Astrocyte of the spinal cord (primary cell): ENCODE data around the gene UNKL.

Source experiments
- DNase-seq: peaks from one replicate; pipeline ENCODE4 v3.0.0; 2011; ENCODE audit warnings: low read depth, low spot score
- H3K4me3 ChIP-seq: 2 replicates; pipeline ENCODE4 v1.5.1; 2011; ENCODE audit warnings: low read depth, mild to moderate bottlenecking, low read length, moderate library complexity
- in situ Hi-C: cut with HindIII; loops from 2 replicates; pipeline ENCODE4 v1.10.0; 2017; ENCODE audit warnings: low sequenced_read_pairs
- TF ChIP-seq, protein P1 (sequence below): IDR thresholded peaks from 2 replicates; pipeline ENCODE4 v1.5.1; 2012; ENCODE audit warnings: low read depth, mild to moderate bottlenecking, low read length, inconsistent platforms

The UNKL gene

DNA sequence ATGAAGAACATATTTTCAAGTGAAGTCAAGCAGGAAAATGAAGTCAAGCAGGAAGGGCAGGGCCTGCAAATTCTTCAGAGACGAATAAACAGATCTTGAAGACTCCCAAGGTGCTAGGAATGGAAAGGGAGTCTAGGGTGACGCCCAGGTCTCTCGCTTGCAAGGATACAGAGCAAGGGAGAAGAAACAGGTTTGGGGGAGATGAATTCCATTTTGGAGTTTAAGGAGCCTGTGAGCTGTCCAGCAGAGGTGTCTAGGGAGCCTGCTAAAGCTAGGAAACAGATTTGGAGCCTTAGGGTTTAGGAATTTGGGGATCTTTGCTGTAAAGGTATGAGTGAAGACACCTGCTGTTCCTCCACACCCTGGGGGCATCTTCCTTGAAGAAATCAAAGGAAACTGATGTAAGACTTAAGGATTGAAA lies 2.0 kb upstream of the UNKL start:
- H3K4me3 ChIP-seq = no peak overlapping the region
- DNase-seq = no peak
- in situ Hi-C loops = no loop called here
- TF ChIP-seq, protein P1, sequence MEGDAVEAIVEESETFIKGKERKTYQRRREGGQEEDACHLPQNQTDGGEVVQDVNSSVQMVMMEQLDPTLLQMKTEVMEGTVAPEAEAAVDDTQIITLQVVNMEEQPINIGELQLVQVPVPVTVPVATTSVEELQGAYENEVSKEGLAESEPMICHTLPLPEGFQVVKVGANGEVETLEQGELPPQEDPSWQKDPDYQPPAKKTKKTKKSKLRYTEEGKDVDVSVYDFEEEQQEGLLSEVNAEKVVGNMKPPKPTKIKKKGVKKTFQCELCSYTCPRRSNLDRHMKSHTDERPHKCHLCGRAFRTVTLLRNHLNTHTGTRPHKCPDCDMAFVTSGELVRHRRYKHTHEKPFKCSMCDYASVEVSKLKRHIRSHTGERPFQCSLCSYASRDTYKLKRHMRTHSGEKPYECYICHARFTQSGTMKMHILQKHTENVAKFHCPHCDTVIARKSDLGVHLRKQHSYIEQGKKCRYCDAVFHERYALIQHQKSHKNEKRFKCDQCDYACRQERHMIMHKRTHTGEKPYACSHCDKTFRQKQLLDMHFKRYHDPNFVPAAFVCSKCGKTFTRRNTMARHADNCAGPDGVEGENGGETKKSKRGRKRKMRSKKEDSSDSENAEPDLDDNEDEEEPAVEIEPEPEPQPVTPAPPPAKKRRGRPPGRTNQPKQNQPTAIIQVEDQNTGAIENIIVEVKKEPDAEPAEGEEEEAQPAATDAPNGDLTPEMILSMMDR = no peak

DNA sequence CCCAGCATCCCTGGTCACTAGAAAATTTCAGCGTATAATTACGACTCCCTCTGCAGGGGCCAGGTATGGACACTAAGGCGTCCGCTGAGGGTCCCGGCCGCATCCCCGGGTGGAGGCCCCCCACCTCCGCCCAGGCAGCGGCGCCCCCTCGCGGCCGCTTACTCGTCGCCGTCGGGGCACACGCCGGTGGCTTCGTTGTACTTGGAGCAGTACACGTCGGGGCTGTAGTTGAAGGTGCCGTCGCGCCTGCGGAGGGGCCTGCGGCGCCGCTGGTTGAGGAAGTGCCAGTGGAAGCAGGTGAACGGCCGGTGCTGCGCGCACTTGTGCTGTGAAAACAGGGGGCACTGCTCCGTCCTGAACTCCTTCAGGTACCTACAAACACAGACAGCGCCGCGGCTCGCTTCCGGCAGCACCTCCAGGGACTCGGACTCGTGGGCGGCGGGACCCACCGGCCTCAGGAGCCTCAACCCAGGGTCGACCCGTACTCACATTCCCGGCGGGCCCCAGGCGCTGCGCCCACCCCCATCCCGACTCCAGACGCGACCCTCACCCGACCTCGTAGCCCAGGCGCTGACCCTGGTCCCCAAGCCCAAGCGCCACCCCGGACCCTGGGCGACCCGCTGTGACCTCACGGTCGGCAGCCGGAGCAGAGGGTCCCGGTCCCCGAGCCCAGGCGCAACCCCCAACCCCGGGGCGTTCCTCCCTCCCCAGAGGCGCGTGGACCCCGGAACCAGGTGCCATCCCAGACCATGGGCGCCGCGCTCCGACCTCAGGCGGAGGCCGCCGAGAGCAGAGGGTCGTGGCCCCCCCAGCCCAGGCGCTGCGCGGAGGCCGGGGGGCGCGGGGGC lies 596 bp downstream of the UNKL start:
- in situ Hi-C loops = no loop called here
- TF ChIP-seq, protein P1 = peak; percentile 59
- H3K4me3 ChIP-seq = peak overlapping the region; percentile 72
- DNase-seq = peak; percentile 38

DNA sequence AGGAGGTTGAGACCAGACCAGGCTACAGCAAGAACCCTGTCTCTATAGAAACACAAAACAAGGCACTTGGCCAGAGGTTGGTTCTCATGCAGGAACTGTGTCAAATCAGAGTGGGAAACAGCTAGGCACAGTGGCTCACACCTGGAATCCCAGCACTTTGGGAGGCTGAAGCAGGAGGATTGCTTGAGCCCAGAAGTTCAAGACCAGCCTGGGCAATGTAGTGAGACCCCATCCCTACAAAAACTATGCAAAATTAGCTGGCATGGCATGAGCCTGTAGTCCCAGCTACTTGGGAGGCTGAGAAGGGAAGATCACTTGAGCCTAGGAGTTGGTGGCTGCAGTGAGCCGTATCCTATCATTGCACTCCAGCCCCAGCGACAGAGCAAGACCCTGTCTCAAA lies 1.7 kb downstream of the UNKL start:
- in situ Hi-C loops = no loop called here
- DNase-seq = no peak
- TF ChIP-seq, protein P1 = no peak
- no peak overlapping the region for H3K4me3 ChIP-seq

DNA sequence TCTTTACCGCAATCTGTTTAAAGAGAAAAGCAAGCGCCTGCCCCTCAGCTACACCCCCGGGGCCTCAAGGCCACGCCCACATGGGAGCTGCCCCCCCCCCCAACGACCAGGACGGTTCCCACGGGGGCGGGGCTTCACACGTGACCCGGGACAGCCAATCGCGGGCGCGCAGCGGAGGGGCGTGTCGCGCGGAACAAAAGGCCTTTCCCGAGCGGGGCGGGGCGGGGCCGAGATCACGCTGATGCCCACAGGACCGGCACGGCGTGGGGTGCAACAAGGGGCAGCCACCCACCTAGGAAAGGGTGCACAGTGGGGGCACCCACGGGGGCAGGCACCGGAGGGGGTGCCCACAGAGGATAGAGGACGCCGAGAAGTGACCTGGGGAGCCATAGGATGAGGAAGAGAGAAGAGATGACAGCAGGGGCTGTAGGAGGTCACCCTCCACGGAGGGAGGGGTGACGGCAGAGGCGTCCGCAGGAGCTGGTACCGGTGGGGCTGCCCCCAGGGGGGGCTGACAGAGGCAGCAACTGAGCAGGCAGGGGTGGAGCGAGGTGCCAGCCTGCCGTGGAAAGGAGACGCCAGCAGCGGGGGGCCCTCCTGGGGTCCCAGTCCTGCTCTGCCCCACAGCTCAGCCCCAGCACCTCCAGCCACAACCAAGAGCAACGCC lies 6.2 kb downstream of the UNKL start:
- in situ Hi-C loops = no loop called here
- peak overlapping the region; percentile 59 for H3K4me3 ChIP-seq
- TF ChIP-seq, protein P1 = no peak
- DNase-seq = peak; percentile 88

DNA sequence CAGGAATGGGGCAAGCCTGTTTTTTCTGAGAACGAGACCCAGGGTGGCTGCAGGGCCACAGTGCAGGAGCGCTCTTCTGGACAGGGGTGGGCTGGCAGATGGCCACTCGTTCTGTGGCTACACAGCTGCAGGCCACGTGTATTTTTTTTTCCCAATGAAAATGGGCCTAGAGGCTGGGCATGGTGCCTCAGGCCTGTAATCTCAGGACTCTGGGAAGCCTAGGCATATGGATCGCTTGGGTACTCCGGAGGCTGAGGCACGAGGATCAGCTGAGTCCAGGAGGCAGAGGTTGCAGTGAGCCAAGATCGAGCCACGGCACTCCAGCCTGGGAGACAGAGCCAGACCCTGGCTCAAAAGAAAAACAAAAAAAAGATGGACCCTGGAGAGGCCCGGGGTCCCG lies 6.8 kb downstream of the UNKL start:
- TF ChIP-seq, protein P1 = no peak
- H3K4me3 ChIP-seq = peak overlapping the region; percentile 59
- in situ Hi-C loops = no loop called here
- DNase-seq = peak; percentile 28

DNA sequence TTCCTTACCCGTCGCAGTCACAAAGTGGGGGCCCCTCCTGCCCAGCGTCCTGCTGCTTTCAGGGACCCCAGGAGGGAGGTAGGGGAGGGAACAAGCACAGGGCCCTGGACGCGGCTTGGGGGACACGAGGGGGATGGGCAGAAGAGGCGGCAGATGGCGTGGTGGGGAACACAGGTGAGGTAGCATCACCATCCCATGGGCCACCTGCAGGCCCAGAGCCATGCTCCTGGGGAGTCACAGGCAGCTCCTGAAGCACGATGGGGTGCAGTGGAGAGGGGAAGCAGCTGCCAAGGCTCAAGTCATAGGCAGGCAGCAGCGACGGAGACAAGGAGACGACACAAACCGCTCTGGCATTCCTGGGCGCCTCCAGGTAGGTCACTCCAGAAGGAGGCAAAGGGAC lies 10.8 kb downstream of the UNKL start:
- TF ChIP-seq, protein P1 = no peak
- DNase-seq = no peak
- H3K4me3 ChIP-seq = no peak overlapping the region
- in situ Hi-C loops = no loop called here
